ENCODE measurements around the gene PHC3. TPM values are rescaled to one million over a fixed set of nuclear protein-coding genes. Genes with fewer than 3 reads are reported as not detected.

The PHC3 gene
- 51.6 and 64.9 TPM in 2 replicates for total RNA-seq

GRCh38 chr3:170180908-170181885 lies at the start of gene PHC3:
Gene PHC3, minus strand, starts transcription at chr3:170181733. Its CDS starts 18 bp downstream, at chr3:170181715.

DNA sequence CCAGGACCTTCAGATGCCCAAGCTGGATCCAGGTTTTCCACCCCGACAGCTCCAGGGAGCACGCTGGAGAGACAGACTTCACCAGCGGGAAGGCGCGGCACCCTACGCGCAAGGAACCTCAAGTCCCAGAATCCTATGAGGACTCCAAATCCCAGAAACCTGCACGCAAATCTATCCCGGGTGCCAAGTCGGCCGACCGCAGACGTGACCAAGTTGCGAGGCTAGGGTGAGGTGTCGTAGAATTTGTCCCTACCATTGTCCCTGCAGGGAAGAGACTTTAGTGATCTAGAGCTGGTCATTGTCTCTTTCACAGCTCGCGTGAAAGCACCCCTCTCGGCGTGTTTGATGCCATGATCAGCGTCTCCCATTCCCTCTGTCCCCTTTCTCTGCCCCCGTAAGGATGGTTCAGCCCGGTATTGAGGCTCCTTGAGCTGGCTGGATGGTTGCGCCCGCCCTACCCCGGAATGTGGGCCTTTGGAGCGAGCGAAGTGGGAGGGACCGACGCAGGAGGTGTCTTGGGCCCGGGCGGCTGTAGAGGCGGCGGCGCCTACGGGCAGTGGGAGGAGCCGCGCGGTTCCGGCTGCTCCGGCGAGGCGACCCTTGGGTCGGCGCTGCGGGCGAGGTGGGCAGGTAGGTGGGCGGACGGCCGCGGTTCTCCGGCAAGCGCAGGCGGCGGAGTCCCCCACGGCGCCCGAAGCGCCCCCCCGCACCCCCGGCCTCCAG lies 40.6 kb upstream of the PHC3 start, which contains the start of gene PRKCI:
TSS of gene PRKCI (plus strand) at position 501 of the 723 bp plus-strand sequence. CDS start 246 bp downstream, outside the sequence.

Small RNA genes within 50 kb of the gene (small RNA-seq; reads per million reads assigned to genes)
- not detected for gene RNU4-38P
- not detected for gene RNU6-315P

Other genes with a start within 250 kb of the PHC3 start
- gene SEC62, start 214.9 kb downstream of the PHC3 start, total RNA-seq: 60.6 and 66.2 TPM in 2 replicates
- gene GPR160, start 143.7 kb downstream of the PHC3 start, total RNA-seq: 0.26 and 0.65 TPM in 2 replicates
- gene PRKCI, start 40.7 kb upstream of the PHC3 start, total RNA-seq: 54.6 and 65.1 TPM in 2 replicates
- 50.6 and 61.3 TPM in 2 replicates for gene SKIL, start 176.0 kb upstream of the PHC3 start, total RNA-seq
- gene CLDN11, start 237.1 kb upstream of the PHC3 start, total RNA-seq: 23.4 and 39.6 TPM in 2 replicates

Measured in articular chondrocyte of knee joint (primary cell).